ENCODE results near the gene FAM83D.

GRCh38 chr20:38878866-38879265 lies 47.4 kb upstream of the FAM83D start:
- TF ChIP-seq, protein P1, sequence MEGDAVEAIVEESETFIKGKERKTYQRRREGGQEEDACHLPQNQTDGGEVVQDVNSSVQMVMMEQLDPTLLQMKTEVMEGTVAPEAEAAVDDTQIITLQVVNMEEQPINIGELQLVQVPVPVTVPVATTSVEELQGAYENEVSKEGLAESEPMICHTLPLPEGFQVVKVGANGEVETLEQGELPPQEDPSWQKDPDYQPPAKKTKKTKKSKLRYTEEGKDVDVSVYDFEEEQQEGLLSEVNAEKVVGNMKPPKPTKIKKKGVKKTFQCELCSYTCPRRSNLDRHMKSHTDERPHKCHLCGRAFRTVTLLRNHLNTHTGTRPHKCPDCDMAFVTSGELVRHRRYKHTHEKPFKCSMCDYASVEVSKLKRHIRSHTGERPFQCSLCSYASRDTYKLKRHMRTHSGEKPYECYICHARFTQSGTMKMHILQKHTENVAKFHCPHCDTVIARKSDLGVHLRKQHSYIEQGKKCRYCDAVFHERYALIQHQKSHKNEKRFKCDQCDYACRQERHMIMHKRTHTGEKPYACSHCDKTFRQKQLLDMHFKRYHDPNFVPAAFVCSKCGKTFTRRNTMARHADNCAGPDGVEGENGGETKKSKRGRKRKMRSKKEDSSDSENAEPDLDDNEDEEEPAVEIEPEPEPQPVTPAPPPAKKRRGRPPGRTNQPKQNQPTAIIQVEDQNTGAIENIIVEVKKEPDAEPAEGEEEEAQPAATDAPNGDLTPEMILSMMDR (IDR thresholded peaks at IDR 0.05) = no peak
- TF ChIP-seq POLR2AphosphoS5 (IDR thresholded peaks at IDR 0.05) = no peak

Data from prostate gland (tissue), 2 donors.